GM18909 (cell line): ENCODE data around the gene EDNRB.
"Not testable (repeated sequence)": the region's sequence is repeated elsewhere in the genome, so short reads cannot be mapped to it uniquely, and the experiment has no call there.

Experiments
- ATAC-seq: cut with Tn5 transposase; IDR thresholded peaks from one replicate; pipeline ENCODE4 v1.9.1; 2021; ENCODE audit warnings: mild to moderate bottlenecking; ENCODE audit not compliant: unreplicated experiment, poor library complexity

EDNRB gene

DNA sequence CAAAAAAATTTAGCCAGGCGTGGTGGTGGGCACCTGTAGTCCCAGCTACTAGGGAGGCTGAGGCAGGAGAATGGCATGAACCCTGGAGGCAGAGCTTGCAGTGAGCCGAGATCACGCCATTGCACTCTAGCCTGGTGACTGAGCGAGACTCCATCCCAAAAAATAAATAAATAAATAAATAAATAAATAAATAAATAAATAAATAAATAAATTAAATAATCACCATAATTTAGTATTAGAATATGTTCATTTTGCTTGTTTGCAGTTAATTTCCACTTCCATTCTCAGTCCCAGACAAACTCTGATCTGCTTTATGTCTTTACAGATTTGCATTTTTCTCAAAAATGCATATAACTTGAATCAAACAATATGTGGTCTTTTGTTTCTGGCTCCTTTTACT lies 70.6 kb downstream of the EDNRB start:
- ATAC-seq, result not testable (repeated sequence)

- peak; percentile 84 for ATAC-seq
These were observed 72.5 kb downstream of the EDNRB start for GRCh38 chr13:77846173-77846572.
